Measurements from ENCODE around the gene ANO10.

DNA sequence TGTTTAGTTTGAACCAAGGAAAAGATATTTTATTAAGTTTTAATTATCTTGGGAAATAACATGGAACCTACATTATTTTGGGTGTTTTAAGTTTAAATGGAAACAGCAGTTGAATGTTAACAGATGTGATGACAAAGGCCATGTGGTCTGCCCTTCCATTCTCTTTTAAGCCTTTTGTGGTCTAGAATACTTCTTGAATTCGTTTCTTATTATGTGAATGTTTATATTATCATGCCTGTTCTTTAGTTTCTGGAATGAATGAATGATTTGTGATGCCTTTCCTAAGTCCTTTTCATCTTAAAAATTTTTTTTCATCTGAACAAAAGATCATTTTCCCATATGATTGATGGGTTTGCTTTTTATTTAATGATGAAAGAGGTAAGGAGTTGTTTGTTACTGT lies 290.8 kb downstream of the ANO10 start:
- TF ChIP-seq CTCF (conservative IDR thresholded peaks at IDR 0.05) (no peak), EZH2 (IDR thresholded peaks at IDR 0.05; ENCODE audit: low read depth) (no peak)

Measured in PC-9 (cell line).